GM23338 (cell line): Measurements from ENCODE around the gene TRIM28.

Experiments
- CREB1 ChIP-seq: fragments of 250-450 bp; sonication (Bioruptor Pico); IDR thresholded peaks from 2 replicates; pipeline ENCODE4 v1.5.0; 2020; ENCODE audit warnings: low read depth, mild to moderate bottlenecking, moderate library complexity
- CTCF ChIP-seq, 2 experiments: fragments of 200-600 bp in 1 of 2; sonication (generic) in 1 of 2; conservative IDR thresholded peaks; 2 replicates each; pipeline versions ENCODE4 v1.5.1 to v1.6.1; 2016 to 2017; ENCODE audit warnings: antibody characterized with exemption in 2 of 2, low read depth in 2 of 2, mild to moderate bottlenecking in 2 of 2, moderate library complexity in 1 of 2
- EZH2 ChIP-seq: fragments of 200-600 bp; sonication (generic); IDR thresholded peaks from one replicate; pipeline ENCODE4 v1.8.0; 2017; ENCODE audit warnings: antibody characterized with exemption, mild to moderate bottlenecking, low read depth; ENCODE audit not compliant: unreplicated experiment
- EZH2phosphoT487 ChIP-seq: fragments of 200-600 bp; sonication (generic); IDR thresholded peaks from one replicate; pipeline ENCODE4 v1.8.1; 2018; ENCODE audit warnings: antibody characterized with exemption; ENCODE audit not compliant: unreplicated experiment
- NANOG ChIP-seq: IDR thresholded peaks from 2 replicates; pipeline ENCODE4 v1.6.1; 2016; ENCODE audit warnings: antibody characterized with exemption, borderline replicate concordance
- POLR2AphosphoS5 ChIP-seq: IDR thresholded peaks from 2 replicates; pipeline ENCODE4 v1.6.1; 2016; ENCODE audit warnings: antibody characterized with exemption, low read depth
- REST ChIP-seq: IDR thresholded peaks from one replicate; pipeline ENCODE4 v1.6.1; 2018; ENCODE audit warnings: antibody characterized with exemption; ENCODE audit not compliant: unreplicated experiment
- STAT1 ChIP-seq: IDR thresholded peaks from one replicate; pipeline ENCODE4 v1.6.1; 2016; ENCODE audit warnings: antibody characterized with exemption; ENCODE audit not compliant: unreplicated experiment

GRCh38 chr19:58561373-58562121, 17.7 kb downstream of the TRIM28 start:
- TF ChIP-seq CTCF (conservative IDR thresholded peaks at IDR 0.05; ENCODE audit: low read depth in 2 of 2) (no peak), EZH2phosphoT487 (no peak), EZH2 (no peak), POLR2AphosphoS5 (no peak; the same call in 1 of the 2 replicates), REST (no peak), CREB1 (CRISPR knock-in tag) (no peak), NANOG (no peak), STAT1 (no peak)
